Esophagus muscularis mucosa (tissue), 4 donors: Measurements from ENCODE around the gene YWHAH. TPM values are rescaled to one million over a fixed set of nuclear protein-coding genes. Genes with fewer than 3 reads are reported as not detected.

Experiments used
- DNase-seq: peaks from one replicate; pipeline ENCODE4 v3.0.0-alpha.2; 2017; ENCODE audit errors: extremely low spot score
- H3K27ac ChIP-seq, 4 donors: fragments of 200-600 bp; sonication (generic); replicated peaks in 1 of 4; 1 replicate in 3 of 4; 2 replicates in 1 of 4; pipeline ENCODE4 v1.5.1; 2016 to 2019; ENCODE audit warnings: mild to moderate bottlenecking in 1 of 4
- H3K27me3 ChIP-seq, 4 donors: fragments of 200-600 bp; sonication (generic); one replicate each; pipeline versions ENCODE4 v1.5.1 to v1.6.0; 2016 to 2019
- H3K36me3 ChIP-seq, 4 donors: fragments of 200-600 bp; sonication (generic); one replicate each; pipeline ENCODE4 v1.5.1; 2016 to 2019
- H3K4me1 ChIP-seq, 4 donors: fragments of 200-600 bp; sonication (generic); one replicate each; pipeline ENCODE4 v1.5.1; 2016 to 2019
- H3K4me3 ChIP-seq, 4 donors: fragments of 200-600 bp; sonication (generic); 1 replicate in 2 of 4; 2 replicates in 2 of 4; pipeline ENCODE4 v1.5.1; 2016 to 2019; ENCODE audit warnings: mild to moderate bottlenecking in 4 of 4, moderate library complexity in 1 of 4
- H3K9me3 ChIP-seq, 4 donors: fragments of 200-600 bp; sonication (generic); 1 replicate in 3 of 4; 2 replicates in 1 of 4; pipeline ENCODE4 v1.5.1; 2016 to 2019
- EP300 ChIP-seq: sonication (generic); formaldehyde crosslinking; IDR thresholded peaks from one replicate; pipeline ENCODE4 v1.6.1; 2017; ENCODE audit warnings: antibody characterized with exemption
- POLR2A ChIP-seq: fragments of 450-650 bp; IDR thresholded peaks from one replicate; pipeline ENCODE4 v1.6.1; 2017; ENCODE audit warnings: antibody characterized with exemption, moderate library complexity, mild to moderate bottlenecking, low read depth
- POLR2AphosphoS5 ChIP-seq, 2 donors: sonication (generic); formaldehyde crosslinking; IDR thresholded peaks; one replicate each; pipeline ENCODE4 v1.6.1; 2017; ENCODE audit warnings: antibody characterized with exemption in 2 of 2
- WGBS: methylation state at CpG from one replicate; pipeline ENCODE4 v1.1.5; 2018; 5-methylcytosine and 5-hydroxymethylcytosine counted together
- intact Hi-C: fragments of 100-400 bp; cut with DNase I; formaldehyde crosslinking; loops from one replicate; pipeline ENCODE4 v1.15.1; 2023
- total RNA-seq, 4 donors: library from RNA; depleted of rRNA; stranded (reverse); fragments of >200 nt; gene quantifications; one replicate each; pipeline versions ENCODE4 v1.1.0 to v1.2.1, GENCODE V29; 2016
- TF ChIP-seq, protein P1 (sequence below), 3 experiments: fragments of 200-600 bp in 2 of 3; fragments of 450-650 bp in 1 of 3; sonication (generic) in 2 of 3; IDR thresholded peaks; one replicate each; pipeline ENCODE4 v1.5.1; 2017 to 2019; ENCODE audit warnings: antibody characterized with exemption in 3 of 3, mild to moderate bottlenecking in 2 of 3, moderate library complexity in 1 of 3

YWHAH gene
- total RNA-seq, 4 donors from 2014 or later = 132 to 232 (median 183) TPM

DNA sequence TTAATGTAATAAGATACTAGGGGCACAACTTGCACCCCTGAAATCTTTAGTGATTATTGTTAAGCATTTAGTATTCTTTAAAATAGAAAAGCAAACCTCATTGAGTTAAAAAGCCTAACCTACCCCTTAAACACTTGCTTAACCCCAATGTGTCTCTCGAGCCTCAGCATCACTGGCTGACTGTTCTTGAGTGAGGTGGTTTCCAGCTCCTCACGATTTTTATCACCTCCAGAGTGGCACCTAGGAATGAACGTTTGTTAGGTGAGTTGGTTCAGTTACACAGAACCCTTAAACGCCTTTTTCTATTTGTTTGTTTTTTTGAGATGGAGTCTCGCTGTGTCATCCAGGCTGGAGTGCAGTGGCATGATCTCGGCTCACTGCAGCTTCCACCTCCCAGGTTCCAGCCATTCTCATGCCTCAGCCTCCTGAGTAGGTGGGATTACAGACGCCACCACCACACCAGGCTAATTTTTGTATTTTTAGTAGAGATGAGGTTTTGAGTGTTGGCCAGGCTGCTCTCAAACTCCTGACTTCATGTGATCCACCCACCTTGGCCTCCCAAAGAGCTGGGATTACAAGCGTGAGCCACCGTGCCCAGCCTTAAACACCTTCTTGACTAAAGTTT is 13.7 kb downstream of the YWHAH start:
- H3K27ac ChIP-seq = no peak overlapping the region
- peaks cover 13 to 27% (median 27%) of the 10 kb centered on the region in 4 donors for H3K4me1 ChIP-seq
- no peaks in the 10 kb centered on the region for H3K9me3 ChIP-seq
- no peak overlapping the region for H3K4me3 ChIP-seq
- no peak for DNase-seq
- WGBS = 94% methylated on average over 9 of the region's 9 CpGs
- no peak for TF ChIP-seq POLR2A
- no peak for TF ChIP-seq POLR2AphosphoS5 (IDR thresholded peaks at IDR 0.05)
- TF ChIP-seq EP300 = no peak
- TF ChIP-seq, protein P1, sequence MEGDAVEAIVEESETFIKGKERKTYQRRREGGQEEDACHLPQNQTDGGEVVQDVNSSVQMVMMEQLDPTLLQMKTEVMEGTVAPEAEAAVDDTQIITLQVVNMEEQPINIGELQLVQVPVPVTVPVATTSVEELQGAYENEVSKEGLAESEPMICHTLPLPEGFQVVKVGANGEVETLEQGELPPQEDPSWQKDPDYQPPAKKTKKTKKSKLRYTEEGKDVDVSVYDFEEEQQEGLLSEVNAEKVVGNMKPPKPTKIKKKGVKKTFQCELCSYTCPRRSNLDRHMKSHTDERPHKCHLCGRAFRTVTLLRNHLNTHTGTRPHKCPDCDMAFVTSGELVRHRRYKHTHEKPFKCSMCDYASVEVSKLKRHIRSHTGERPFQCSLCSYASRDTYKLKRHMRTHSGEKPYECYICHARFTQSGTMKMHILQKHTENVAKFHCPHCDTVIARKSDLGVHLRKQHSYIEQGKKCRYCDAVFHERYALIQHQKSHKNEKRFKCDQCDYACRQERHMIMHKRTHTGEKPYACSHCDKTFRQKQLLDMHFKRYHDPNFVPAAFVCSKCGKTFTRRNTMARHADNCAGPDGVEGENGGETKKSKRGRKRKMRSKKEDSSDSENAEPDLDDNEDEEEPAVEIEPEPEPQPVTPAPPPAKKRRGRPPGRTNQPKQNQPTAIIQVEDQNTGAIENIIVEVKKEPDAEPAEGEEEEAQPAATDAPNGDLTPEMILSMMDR (IDR thresholded peaks at IDR 0.05) = no peak
- intact Hi-C loops = no loop called here
- no peaks in the 10 kb centered on the region for H3K27me3 ChIP-seq
- H3K36me3 ChIP-seq = peaks cover 14 to 33% (median 26%) of the 10 kb centered on the region in 4 donors

DNA sequence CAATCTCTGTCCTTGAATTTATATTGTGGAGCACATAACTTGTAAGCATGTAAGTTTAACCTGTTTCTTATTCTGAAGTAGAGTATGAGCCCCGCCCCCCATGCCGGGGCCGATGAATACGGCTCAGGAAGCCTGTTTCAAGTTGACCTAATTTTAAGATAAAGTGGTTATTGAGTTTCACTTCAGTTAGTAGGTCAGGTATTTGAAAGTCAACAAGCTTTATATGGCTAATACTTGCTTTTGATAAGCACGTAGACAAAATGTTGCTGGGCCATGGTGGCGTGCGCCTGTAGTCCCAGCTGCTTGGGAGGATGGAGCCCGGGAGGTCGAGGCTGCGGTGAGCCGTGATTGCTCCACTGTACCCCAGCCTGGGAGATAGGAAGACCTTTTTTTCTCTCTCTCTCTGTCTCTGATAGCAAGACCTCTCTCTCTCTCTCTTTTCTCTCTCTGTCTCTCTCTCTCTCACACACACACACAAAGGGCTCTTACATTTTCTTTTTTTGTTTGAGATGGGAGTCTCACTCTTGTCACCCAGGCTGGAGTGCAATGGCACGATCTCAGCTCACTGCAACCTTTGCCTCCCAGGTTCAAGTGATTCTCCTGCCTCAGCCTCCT is 14.4 kb downstream of the YWHAH start:
- Histone ChIP-seq H3K4me1 (peaks cover 9 to 20% (median 20%) of the 10 kb centered on the region in 4 donors), H3K36me3 (peaks cover 14 to 33% (median 26%) of the 10 kb centered on the region in 4 donors), H3K4me3 (no peak overlapping the region), H3K27me3 (no peaks in the 10 kb centered on the region), H3K9me3 (no peaks in the 10 kb centered on the region), H3K27ac (no peak overlapping the region)
- intact Hi-C loops = no loop called here
- TF ChIP-seq, protein P1 (IDR thresholded peaks at IDR 0.05) = no peak
- TF ChIP-seq POLR2A = no peak
- TF ChIP-seq POLR2AphosphoS5 (IDR thresholded peaks at IDR 0.05) = no peak
- TF ChIP-seq EP300 = no peak
- 95% methylated on average over 12 of the region's 12 CpGs for WGBS
- no peak for DNase-seq

DNA sequence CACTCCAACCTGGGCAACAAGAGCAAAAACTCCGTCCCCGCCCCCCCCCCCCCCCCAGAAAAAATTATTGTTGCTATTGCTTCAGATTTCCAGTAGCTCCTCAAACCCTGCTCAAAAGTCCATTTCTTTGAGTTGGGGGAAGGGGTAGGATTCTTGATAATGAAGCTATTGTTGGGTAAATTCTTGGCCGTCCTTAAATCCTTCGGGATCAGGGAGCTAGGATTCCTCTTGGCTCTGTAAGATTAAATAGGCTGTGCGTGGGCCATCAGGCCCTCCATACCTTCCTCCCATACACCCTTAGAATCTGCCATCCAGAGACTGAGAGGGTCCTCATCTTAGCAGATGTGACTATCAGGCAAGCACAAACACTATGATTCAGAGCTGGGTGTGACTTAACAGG is 16.4 kb downstream of the YWHAH start:
- DNase-seq = no peak
- Histone ChIP-seq H3K4me1 (peaks cover 0 to under 1% (median 0%) of the 10 kb centered on the region in 4 donors), H3K27me3 (no peaks in the 10 kb centered on the region), H3K4me3 (no peak overlapping the region), H3K36me3 (peaks cover 13 to 30% (median 26%) of the 10 kb centered on the region in 4 donors), H3K27ac (no peak overlapping the region), H3K9me3 (no peaks in the 10 kb centered on the region)
- TF ChIP-seq EP300 (no peak), POLR2A (no peak)
- TF ChIP-seq, protein P1 (IDR thresholded peaks at IDR 0.05) = no peak
- intact Hi-C loops = no loop called here
- 71% methylated on average over 3 of the region's 5 CpGs for WGBS

DNA sequence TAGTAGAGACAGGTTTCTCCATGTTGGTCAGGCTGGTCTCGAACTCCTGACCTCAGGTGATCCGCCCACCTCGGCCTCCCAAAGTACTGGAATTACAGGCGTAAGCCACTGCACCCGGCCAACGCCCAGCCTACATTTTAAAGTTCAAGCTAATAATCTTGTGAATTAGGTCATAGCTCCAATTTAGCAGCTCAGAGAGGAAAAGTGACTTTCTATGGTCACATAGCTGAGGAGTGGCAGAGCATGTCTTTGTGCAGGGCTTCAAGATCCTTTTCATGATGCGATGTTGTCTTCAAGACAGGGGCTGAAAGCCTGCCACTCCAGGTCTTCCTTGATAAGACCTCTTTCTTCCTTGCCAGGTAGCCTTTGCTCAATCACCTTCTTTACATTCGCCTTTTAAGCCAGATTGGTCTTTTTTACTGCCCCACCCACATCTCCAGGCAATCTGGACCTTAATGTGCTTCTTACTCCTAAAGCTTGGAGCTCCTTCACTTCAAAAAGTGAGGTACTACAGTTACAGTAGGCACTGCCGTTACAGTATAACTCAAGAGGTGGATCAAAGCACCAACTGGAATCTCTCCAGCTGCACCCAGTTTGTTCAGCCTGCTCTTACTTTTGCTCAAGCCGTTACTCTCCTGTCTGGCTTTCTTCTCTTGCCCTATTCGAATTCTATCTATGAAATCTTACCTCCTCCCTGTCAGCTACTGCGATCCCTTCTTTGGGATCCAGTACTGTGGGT is 18.2 kb downstream of the YWHAH start:
- intact Hi-C loops = no loop called here
- Histone ChIP-seq H3K27ac (no peak overlapping the region), H3K4me3 (no peak overlapping the region), H3K4me1 (no peaks in the 10 kb centered on the region), H3K9me3 (no peaks in the 10 kb centered on the region), H3K36me3 (peaks cover 0 to 13% (median 11%) of the 10 kb centered on the region in 4 donors), H3K27me3 (no peaks in the 10 kb centered on the region)
- WGBS = 82% methylated on average over 12 of the region's 12 CpGs
- no peak for DNase-seq
- TF ChIP-seq, protein P1 (IDR thresholded peaks at IDR 0.05) = no peak
